GM18502 (cell line): ENCODE data around the gene PGAM5.
"Not testable (repeated sequence)": the region's sequence is repeated elsewhere in the genome, so short reads cannot be mapped to it uniquely, and the experiment has no call there.

Experiments
- ATAC-seq: cut with Tn5 transposase; IDR thresholded peaks from one replicate; pipeline ENCODE4 v1.9.1; 2021; ENCODE audit warnings: mild to moderate bottlenecking; ENCODE audit not compliant: unreplicated experiment, poor library complexity

PGAM5 gene

GRCh38 chr12:132741620-132742019 is 31.0 kb downstream of the PGAM5 start:
- ATAC-seq, result no peak

DNA sequence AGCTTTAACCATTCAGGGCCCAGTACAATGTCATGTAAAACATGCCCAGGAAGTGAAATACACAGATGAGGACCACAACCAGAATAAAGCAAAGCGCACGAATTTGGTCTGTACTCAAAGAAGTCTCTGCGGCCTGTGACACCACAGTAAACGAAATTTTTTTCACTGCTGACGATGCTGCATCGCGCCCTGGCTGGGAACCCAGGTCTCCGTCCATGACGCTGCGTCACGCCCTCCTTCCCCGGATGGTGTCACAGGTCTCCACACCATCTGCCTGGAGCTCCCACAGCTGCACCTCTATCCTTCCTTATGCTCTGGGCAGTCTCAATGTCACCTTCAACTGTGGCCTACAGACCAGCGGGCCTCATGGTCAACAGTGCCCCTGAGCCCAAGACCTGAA is 33.2 kb downstream of the PGAM5 start:
- ATAC-seq, result no peak

DNA sequence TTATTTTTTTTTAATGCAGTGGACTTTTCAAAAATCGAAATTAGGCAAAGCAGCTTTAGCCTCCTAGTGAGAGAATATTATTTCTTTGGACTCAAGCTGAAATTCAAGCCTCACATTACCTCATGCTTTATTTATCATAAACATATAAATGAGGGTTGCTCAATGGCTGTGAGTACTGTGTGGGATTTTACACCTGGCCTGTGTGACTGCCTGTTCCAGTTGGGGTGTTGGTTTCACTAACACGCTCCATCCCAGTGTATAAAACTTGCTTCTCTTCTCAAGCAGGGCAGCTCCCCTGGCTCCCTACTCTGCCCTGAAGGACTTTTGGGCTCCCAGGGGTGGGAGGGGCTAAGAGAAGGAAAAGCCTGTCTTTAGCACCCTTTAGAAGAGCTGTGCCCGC is 36.0 kb downstream of the PGAM5 start:
- no peak for ATAC-seq

DNA sequence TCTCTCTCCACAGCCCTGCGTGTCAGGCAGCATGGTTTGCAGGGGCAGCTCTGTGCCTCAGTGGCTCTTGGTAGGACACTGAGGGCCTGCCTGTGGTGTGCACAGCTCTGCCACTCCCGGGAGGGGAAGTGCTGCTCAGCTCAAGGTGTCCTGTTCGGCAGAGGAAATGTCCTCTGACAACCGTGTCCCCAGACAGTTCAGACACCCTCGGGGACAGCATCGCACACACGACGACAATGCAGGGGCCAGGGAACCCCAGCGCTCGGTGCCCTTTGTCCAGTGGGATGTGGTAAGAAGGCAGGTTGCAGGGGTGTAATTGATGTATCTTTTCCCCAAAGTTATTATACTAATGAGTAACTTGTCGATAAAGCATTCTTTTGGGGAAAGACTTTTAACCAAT is 36.8 kb downstream of the PGAM5 start:
- no peak for ATAC-seq

- no peak for ATAC-seq
Observed at GRCh38 chr12:132747896-132748295, 37.3 kb downstream of the PGAM5 start.

GRCh38 chr12:132748319-132748718 is 37.7 kb downstream of the PGAM5 start:
- no peak for ATAC-seq

DNA sequence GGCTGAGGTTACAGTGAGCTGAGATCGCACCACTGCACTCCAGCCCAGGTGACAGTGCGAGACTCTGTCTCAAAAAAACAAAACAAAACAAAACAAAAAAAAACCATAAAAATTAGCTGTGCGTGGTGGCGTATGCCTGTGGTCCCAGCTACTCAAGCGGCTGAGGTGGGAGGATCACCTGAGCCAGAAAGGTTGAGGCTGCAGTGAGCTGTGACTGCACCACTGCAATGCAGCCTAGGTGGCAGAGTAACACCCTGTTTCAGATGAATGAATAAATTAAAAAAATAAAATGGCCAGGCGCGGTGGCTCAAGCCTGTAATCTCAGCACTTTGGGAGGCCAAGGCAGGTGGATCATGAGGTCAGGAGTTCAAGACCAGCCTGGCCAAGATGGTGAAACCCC is 43.0 kb downstream of the PGAM5 start:
- not testable (repeated sequence) for ATAC-seq

GRCh38 chr12:132754160-132754932 is 43.7 kb downstream of the PGAM5 start:
- no peak for ATAC-seq

DNA sequence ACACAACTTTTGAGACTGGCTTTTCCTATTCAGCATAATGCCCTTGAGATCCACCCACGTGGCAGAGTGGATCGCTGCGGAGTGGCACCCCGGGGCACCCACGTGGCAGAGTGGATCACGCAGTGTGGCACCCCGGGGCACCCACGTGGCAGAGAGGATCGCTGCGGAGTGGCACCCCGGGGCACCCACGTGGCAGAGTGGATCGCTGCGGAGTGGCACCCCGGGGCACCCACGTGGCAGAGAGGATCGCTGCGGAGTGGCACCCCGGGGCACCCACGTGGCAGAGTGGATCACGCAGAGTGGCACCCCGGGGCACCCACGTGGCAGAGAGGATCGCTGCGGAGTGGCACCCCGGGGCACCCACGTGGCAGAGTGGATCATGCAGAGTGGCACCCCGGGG is 48.2 kb downstream of the PGAM5 start:
- ATAC-seq, result not testable (repeated sequence)

DNA sequence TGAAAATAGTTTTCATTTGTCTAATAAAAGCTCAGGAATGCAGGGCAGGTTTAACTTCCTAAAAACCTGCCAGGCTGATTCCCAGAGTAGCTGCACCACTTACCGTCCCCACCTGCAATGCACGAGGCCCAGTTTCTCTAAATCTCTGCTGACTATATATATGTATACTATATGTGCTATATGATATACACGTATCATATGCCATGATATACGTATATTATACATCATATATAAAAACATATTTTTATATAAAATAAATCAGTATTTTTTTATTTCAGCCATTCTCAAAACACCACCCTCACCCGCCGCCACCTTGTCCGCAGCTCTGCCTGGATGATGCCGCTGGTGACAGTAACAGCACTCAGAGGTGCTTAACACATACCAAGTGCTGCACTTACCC is 48.7 kb downstream of the PGAM5 start:
- ATAC-seq, result no peak

- ATAC-seq, result peak; percentile 36
Observed at GRCh38 chr12:132761032-132761920, 50.6 kb downstream of the PGAM5 start, which contains the start of gene ANKLE2. Gene ANKLE2, minus strand, starts transcription at chr12:132761832. Its CDS starts 34 bp downstream, at chr12:132761798.

- ATAC-seq, result peak; percentile 80
Observed at GRCh38 chr12:132761921-132762583, 51.4 kb downstream of the PGAM5 start.

DNA sequence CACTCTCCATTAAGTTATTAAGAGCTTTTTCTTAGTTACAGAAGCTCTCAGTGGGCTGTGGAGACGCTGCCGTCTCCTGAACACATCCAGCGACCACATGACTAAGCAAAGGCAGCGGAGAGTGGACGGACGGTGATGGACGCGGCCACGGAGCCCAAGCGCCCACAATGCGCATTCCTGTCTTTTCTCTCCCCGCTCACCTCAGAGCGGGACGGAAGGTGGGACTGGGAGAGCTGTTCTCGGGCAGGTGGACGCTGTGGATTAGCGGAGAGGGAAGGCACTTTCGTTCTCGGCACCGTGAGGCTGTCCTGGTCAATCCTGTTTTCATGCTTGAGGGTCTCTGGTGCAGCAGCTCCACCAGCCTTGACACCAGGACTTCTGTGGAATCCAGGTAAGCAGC is 53.6 kb downstream of the PGAM5 start:
- no peak for ATAC-seq

- ATAC-seq, result no peak
Observed at GRCh38 chr12:132765361-132765760, 54.7 kb downstream of the PGAM5 start.

DNA sequence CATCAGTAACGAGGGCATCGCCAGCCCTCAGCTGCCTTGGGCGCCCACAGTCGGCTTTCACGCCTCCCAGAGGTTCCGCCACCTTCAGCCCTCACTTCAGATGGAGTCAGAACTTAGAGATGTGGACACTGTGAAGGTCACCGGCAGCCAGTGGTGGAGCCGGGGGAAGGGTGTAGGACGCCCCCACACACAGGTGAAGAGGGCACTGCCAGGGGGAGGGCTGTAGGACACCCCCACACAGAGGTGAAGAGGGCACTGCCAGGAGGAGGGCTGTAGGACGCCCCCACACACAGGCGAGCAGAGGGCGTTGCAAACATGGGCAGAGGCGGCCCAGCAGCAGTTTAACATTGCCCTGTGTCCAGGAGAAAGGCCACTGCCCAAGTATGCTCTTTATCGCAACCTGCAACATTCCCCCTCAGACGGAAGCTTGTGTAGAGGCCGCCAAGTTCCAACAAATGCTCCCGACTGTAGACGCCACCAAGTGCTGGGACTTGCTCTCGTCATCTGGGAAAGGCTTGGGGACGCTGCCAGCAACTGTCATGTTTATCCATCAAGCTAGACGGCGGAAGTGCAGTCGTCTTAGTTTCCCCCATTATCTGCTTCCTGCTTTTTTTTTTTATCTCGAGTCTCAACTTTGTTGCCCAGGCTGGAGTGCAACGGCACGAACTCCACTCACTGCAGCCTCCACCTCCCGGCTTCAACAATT is 55.9 kb downstream of the PGAM5 start:
- ATAC-seq, result no peak

DNA sequence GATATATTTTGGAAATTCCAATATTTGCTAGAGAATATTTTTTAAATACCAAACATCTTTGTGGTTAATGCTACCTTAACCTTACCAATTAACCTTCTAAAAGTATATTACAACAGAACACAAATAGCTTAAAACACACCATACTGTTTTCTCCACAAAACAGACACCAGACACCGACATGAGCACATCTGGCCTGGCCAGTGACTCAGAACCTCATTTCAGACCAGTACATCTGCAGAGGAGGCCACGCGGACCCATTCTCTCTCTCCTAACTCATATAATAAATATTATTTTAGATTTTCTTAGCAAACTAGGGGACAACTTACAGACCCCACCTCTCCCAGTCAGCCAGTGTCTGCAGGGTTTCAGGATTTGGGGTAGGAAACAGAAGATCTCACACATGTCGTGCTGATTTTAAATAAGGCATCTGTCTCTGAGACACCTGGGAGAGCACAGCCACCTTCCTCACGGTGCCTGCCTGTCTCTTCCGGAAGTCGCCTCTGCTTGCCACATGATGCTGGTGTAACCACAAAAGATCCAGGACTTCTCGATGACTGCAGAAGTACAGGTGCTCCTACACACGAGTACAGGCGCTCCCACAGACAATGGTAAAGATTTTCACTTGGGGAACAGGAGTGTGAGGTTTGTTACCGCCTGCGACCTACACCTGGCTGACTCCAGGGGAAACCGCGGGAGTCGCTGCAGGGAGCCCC is 60.6 kb downstream of the PGAM5 start:
- peak; percentile 58 for ATAC-seq
